ENCODE measurements around the gene XRN1.

GRCh38 chr3:142279965-142280590 is 167.8 kb downstream of the XRN1 start:
- no peak for TF ChIP-seq POLR2A (IDR thresholded peaks at IDR 0.05)
- TF ChIP-seq CTCF (IDR thresholded peaks at IDR 0.05): no peak
